ENCODE measurements around the gene ARNT2. TPM values are rescaled to one million over a fixed set of nuclear protein-coding genes. Genes with fewer than 3 reads are reported as not detected.
A peak's percentile ranks its signal among the peaks of the same experiment; 100 is the strongest.

The ARNT2 gene
- total RNA-seq, 2 experiments from 2014 or later = 0.34 TPM; not detected in 1

- ChIA-PET CTCF (interaction anchor here (1.4 to 2.1 kb wide), 2 partner anchors 123 to 198 kb away, joined by 4 to 11 read pairs; no protein-coding TSS in a partner anchor), POLR2A (no interaction called here)
- no peaks in the 10 kb centered on the region for H3K36me3 Mint-ChIP-seq (ENCODE audit: low read depth)
- no peak for TF ChIP-seq CTCF (IDR thresholded peaks at IDR 0.05)
- H3K27me3 Mint-ChIP-seq = peaks cover 3% of the 10 kb centered on the region
- H3K9me3 Mint-ChIP-seq = no peaks in the 10 kb centered on the region
- no peak overlapping the region for H3K27ac Mint-ChIP-seq
- no peak for DNase-seq
- intact Hi-C loops (cut with micrococcal nuclease) = no loop called here
- no peak overlapping the region for H3K4me3 Mint-ChIP-seq
- H3K4me1 Mint-ChIP-seq (ENCODE audit: low read depth) = peaks cover 2% of the 10 kb centered on the region
- no peak for ATAC-seq
Measured at GRCh38 chr15:80578871-80579270, 174.7 kb downstream of the ARNT2 start.

DNA sequence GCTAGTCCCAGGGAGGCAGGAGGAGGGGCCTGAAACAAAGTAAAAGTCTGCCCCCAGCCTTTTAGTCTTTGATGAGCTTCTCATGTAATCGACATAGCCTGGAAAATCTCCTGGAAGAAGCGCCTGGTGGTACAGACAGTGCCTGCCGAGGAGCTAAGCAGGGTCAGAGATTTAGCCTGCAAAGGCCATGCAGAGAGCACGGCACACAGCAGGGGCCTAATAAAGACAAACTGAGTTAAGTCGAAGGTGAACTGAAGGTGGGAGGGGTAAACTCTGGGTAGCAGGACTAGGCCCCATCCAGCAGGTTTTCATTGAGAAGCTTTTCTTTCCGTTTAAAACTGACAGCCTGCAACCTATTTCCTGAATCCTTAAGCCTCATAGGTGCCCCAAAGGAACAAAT lies 175.4 kb downstream of the ARNT2 start:
- Mint-ChIP-seq H3K27me3 (peaks cover 3% of the 10 kb centered on the region), H3K9me3 (no peaks in the 10 kb centered on the region), H3K4me3 (no peak overlapping the region), H3K27ac (no peak overlapping the region), H3K36me3 (ENCODE audit: low read depth) (no peaks in the 10 kb centered on the region), H3K4me1 (ENCODE audit: low read depth) (peaks cover 2% of the 10 kb centered on the region)
- ChIA-PET CTCF (interaction anchor here (1.4 to 2.1 kb wide), 2 partner anchors 124 to 197 kb away, joined by 4 to 11 read pairs; no protein-coding TSS in a partner anchor), POLR2A (no interaction called here)
- no peak for DNase-seq
- TF ChIP-seq CTCF (IDR thresholded peaks at IDR 0.05) = no peak
- intact Hi-C loops (cut with micrococcal nuclease) = no loop called here
- ATAC-seq = no peak

GRCh38 chr15:80580106-80580505 lies 175.9 kb downstream of the ARNT2 start:
- ChIA-PET CTCF (interaction anchor here (1.4 to 2.1 kb wide), 2 partner anchors 124 to 197 kb away, joined by 4 to 11 read pairs; no protein-coding TSS in a partner anchor), POLR2A (no interaction called here)
- intact Hi-C loops (cut with micrococcal nuclease) = no loop called here
- H3K36me3 Mint-ChIP-seq (ENCODE audit: low read depth) = no peaks in the 10 kb centered on the region
- no peaks in the 10 kb centered on the region for H3K9me3 Mint-ChIP-seq
- peaks cover 3% of the 10 kb centered on the region for H3K27me3 Mint-ChIP-seq
- ATAC-seq (peak; percentile 67), DNase-seq (peak; percentile 13)
- H3K4me1 Mint-ChIP-seq (ENCODE audit: low read depth) = peaks cover 2% of the 10 kb centered on the region
- H3K4me3 Mint-ChIP-seq = no peak overlapping the region
- H3K27ac Mint-ChIP-seq = no peak overlapping the region
- TF ChIP-seq CTCF (IDR thresholded peaks at IDR 0.05) = no peak

GRCh38 chr15:80580536-80581260 lies 176.5 kb downstream of the ARNT2 start:
- ATAC-seq (no peak), DNase-seq (no peak)
- peaks cover 2% of the 10 kb centered on the region for H3K4me1 Mint-ChIP-seq (ENCODE audit: low read depth)
- no peaks in the 10 kb centered on the region for H3K36me3 Mint-ChIP-seq (ENCODE audit: low read depth)
- no peak for TF ChIP-seq CTCF (IDR thresholded peaks at IDR 0.05)
- no peaks in the 10 kb centered on the region for H3K9me3 Mint-ChIP-seq
- H3K27ac Mint-ChIP-seq = no peak overlapping the region
- ChIA-PET CTCF (interaction anchor here (2.1 kb wide), 1 partner anchor 196 kb away, joined by 11 read pairs; no protein-coding TSS in a partner anchor), POLR2A (no interaction called here)
- H3K4me3 Mint-ChIP-seq = no peak overlapping the region
- peaks cover 3% of the 10 kb centered on the region for H3K27me3 Mint-ChIP-seq
- intact Hi-C loops (cut with micrococcal nuclease) = no loop called here

DNA sequence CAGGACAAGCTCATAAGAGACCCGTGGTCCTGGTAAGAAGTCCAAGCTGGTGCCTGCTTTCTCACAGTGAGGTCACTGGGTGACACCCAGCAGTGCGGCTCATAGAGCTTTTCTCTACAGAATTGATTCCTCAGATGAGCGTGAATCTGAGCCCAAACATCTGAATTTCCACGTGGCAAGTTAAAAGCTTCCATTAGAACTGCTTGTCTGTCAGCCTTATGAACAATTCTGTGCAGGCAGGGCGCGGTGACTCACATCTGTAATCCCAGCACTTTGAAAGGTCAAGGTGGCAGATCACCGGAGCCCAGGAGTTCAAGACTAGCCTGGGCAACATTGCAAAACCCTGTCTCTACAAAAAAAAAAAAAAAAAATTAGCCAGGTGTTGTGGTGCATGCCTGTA lies 177.8 kb downstream of the ARNT2 start:
- intact Hi-C loops (cut with micrococcal nuclease) = no loop called here
- Mint-ChIP-seq H3K27ac (no peak overlapping the region), H3K9me3 (no peaks in the 10 kb centered on the region), H3K4me1 (ENCODE audit: low read depth) (peaks cover 2% of the 10 kb centered on the region), H3K36me3 (ENCODE audit: low read depth) (no peaks in the 10 kb centered on the region), H3K27me3 (peaks cover 3% of the 10 kb centered on the region), H3K4me3 (no peak overlapping the region)
- ChIA-PET CTCF (no interaction called here), POLR2A (no interaction called here)
- ATAC-seq (no peak), DNase-seq (no peak)
- TF ChIP-seq CTCF (IDR thresholded peaks at IDR 0.05) = no peak

All from activated CD8-positive, alpha-beta T cell treated with anti-CD3 and anti-CD28 coated beads for 36 hours (primary cell).